GM13977 (cell line): ENCODE results near the gene LRRC10B.

ENCODE experiments used
- DNase-seq: peaks from one replicate; pipeline ENCODE4 v3.0.0; 2012; ENCODE audit warnings: low spot score
- in situ Hi-C: fragments of 300-500 bp; cut with MboI; formaldehyde crosslinking; loops from one replicate; pipeline ENCODE4 v1.12.0; 2022; ENCODE audit warnings: low sequenced_read_pairs, low pct_unique_long_range_greater_than_20kb, mixed read lengths, inconsistent platforms; ENCODE audit not compliant: unreplicated experiment
- TF ChIP-seq, protein P1 (sequence below): IDR thresholded peaks from 2 replicates; pipeline ENCODE4 v1.5.1; 2012; ENCODE audit warnings: mild to moderate bottlenecking, control low read depth; ENCODE audit not compliant: insufficient read depth; ENCODE audit errors: extremely low read depth, missing control alignments

Gene LRRC10B

DNA sequence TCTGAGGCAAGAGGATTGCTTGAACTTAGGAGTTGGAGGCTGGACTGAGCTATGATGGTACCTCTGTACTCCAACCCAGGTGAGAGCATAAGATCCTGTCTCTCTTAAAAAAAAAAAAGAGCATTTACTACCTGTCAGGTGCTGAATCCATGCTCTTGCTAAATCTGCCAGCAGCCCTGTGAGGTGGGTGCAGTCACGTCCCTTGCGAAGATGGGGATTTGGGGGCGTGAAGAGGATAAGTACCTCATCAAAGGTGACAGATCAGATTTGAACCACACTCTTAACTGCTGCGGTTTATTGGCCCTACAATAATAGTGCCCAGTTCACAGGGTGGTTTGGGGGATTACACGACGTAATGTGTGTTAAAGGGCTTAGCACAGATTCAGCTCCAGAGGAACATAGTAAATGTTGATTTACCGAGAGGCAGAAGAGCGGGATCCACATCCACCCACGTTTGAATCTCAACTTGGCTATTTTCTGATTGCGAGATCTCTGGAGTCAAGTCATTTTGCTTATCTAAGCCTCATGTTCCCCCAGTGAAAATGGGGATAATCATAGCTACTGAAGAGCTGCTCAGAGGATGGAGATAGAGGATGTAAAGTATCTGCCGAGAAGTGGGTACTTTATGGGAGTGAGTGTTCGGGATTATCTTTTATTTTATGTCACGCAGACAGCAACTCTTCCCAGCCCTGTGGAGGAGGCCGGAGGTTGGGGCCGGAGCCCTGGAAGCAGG lies 28.1 kb upstream of the LRRC10B start:
- TF ChIP-seq, protein P1, sequence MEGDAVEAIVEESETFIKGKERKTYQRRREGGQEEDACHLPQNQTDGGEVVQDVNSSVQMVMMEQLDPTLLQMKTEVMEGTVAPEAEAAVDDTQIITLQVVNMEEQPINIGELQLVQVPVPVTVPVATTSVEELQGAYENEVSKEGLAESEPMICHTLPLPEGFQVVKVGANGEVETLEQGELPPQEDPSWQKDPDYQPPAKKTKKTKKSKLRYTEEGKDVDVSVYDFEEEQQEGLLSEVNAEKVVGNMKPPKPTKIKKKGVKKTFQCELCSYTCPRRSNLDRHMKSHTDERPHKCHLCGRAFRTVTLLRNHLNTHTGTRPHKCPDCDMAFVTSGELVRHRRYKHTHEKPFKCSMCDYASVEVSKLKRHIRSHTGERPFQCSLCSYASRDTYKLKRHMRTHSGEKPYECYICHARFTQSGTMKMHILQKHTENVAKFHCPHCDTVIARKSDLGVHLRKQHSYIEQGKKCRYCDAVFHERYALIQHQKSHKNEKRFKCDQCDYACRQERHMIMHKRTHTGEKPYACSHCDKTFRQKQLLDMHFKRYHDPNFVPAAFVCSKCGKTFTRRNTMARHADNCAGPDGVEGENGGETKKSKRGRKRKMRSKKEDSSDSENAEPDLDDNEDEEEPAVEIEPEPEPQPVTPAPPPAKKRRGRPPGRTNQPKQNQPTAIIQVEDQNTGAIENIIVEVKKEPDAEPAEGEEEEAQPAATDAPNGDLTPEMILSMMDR = no peak
- DNase-seq = no peak
- in situ Hi-C loops = no loop called here

DNA sequence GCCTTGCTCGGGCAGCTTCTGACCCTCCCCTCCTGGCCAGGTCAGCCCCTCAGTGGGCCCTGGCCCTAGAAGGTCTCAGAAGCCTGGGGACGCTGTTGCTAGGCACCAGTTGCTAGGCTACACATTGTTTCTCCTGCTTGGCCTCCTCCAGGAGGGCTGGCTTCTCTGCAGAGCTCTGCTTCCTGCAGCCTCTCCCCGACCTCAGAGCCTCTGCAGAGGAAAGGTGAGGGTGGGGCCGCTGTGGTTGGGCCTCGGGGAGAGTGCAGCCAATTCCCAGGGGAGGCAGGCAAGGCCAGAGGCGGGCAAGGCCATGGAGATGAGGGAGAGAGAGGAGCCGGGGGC lies 27.6 kb upstream of the LRRC10B start:
- in situ Hi-C loops = no loop called here
- DNase-seq = no peak
- TF ChIP-seq, protein P1 = no peak

DNA sequence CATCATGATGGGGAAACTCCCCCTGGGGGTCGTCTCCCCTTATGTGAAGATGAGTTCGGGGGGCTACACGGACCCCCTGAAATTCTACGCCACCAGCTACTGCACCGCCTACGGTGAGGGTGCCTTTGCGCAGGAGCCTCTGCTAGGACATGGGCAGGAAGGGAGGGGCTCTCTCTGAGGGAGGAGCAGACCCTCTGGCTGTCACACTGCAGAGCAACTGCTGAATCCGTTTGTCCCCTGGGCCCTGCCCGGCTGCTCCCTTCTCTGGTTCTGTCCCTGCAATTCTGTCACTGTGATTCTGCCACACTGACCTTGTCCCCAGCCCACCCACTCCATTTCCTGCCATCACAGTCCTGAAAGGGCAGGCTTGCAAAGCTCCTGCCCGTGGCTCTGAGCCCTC lies 26.7 kb upstream of the LRRC10B start:
- in situ Hi-C loops = no loop called here
- DNase-seq = no peak
- TF ChIP-seq, protein P1 = no peak

DNA sequence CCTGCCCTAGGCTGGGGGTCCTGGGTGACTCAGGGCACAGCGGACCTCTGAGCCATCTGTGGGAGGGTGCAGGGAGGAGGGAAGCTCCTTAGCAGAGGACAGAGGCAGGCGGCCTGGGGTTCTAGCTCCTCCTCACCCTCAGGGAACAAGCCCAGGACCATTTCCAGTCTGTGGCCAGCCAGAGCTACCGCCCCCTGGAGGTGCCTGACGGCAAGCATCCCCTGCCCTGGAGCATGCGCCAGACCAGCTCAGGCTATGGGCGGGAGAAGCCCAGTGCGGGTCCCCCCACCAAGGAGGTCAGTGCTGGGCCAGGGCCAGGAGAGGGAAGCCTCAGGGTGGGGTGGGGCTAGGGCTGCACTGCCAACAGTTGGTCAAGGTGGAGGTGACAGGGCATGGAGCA lies 26.0 kb upstream of the LRRC10B start:
- TF ChIP-seq, protein P1 = peak; percentile 68
- in situ Hi-C loops = no loop called here
- DNase-seq = no peak

DNA sequence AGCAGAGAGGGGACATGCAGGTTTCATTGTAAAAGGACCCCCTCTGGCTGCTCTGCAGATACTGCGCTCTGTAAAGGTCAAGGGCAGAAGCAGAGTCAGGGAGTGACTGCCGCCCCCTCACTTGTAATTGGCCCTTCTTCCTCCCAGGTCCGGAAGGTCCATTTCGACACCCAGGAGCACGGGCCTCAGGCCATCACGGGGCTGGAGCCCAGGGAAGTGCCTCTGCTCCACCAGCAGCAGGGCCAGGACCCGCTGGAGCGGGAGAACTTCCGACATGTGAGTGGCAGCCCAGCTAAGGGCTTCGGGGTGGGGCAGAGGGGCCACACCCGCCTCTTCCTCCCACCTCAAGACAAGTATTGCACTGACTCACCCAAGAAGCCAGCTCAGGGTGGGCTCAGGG lies 24.0 kb upstream of the LRRC10B start:
- in situ Hi-C loops = no loop called here
- DNase-seq = no peak
- TF ChIP-seq, protein P1 = no peak

DNA sequence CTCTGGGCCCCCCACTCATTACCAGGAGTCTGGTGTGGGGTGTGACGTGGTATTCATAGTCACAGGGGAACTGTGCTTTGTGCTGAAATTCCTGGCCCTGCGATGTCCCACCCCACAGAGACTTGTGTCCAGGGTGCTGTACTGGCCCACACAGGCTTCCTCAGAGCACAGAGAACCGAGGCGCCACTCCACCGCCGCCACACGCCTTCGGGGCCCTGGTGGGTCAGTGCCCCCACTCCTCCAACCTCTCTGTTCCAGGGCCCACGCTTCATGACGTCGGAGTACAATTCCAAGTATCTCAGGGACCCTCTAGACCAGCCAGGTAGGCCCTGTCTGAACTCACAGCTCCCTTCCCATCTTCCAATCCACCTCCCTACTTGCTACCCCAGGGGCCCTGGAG lies 23.5 kb upstream of the LRRC10B start:
- TF ChIP-seq, protein P1 = no peak
- DNase-seq = no peak
- in situ Hi-C loops = no loop called here
